GM19324 (cell line): ENCODE results near the gene FBN2.

Experiments used
- ATAC-seq: cut with Tn5 transposase; IDR thresholded peaks from one replicate; pipeline ENCODE4 v1.9.1; 2021; ENCODE audit warnings: mild to moderate bottlenecking, moderate library complexity; ENCODE audit not compliant: unreplicated experiment, low FRiP score

FBN2 gene

GRCh38 chr5:128380337-128380736, 157.7 kb downstream of the FBN2 start:
- ATAC-seq: no peak

- no peak for ATAC-seq
Measured at GRCh38 chr5:128378632-128379031, 159.4 kb downstream of the FBN2 start.

GRCh38 chr5:128378196-128378595, 159.8 kb downstream of the FBN2 start:
- ATAC-seq: no peak

- no peak for ATAC-seq
Measured at GRCh38 chr5:128376577-128376976, 161.5 kb downstream of the FBN2 start.

GRCh38 chr5:128366147-128366546, 171.9 kb downstream of the FBN2 start:
- ATAC-seq: no peak

GRCh38 chr5:128362370-128362769, 175.7 kb downstream of the FBN2 start:
- ATAC-seq: no peak

- ATAC-seq: no peak
Measured at GRCh38 chr5:128358826-128359225, 179.2 kb downstream of the FBN2 start.

GRCh38 chr5:128357226-128357625, 180.8 kb downstream of the FBN2 start:
- no peak for ATAC-seq

- ATAC-seq: no peak
Measured at GRCh38 chr5:128355961-128356360, 182.1 kb downstream of the FBN2 start.

GRCh38 chr5:128353441-128354107, 184.5 kb downstream of the FBN2 start:
- no peak for ATAC-seq

GRCh38 chr5:128350705-128351104, 187.3 kb downstream of the FBN2 start:
- ATAC-seq: no peak

GRCh38 chr5:128349044-128349858, 188.8 kb downstream of the FBN2 start:
- ATAC-seq: no peak

GRCh38 chr5:128346038-128346437, 192.0 kb downstream of the FBN2 start:
- ATAC-seq: no peak

GRCh38 chr5:128345247-128345646, 192.8 kb downstream of the FBN2 start:
- no peak for ATAC-seq

- ATAC-seq: no peak
Measured at GRCh38 chr5:128343168-128343567, 194.9 kb downstream of the FBN2 start.

- ATAC-seq: no peak
Measured at GRCh38 chr5:128341056-128341455, 197.0 kb downstream of the FBN2 start.

- no peak for ATAC-seq
Measured at GRCh38 chr5:128340648-128341047, 197.4 kb downstream of the FBN2 start.

GRCh38 chr5:128339585-128339984, 198.5 kb downstream of the FBN2 start:
- ATAC-seq: no peak

GRCh38 chr5:128338649-128339048, 199.4 kb downstream of the FBN2 start:
- no peak for ATAC-seq

- ATAC-seq: no peak
Measured at GRCh38 chr5:128335339-128335738, 202.7 kb downstream of the FBN2 start.

GRCh38 chr5:128334010-128334716, 203.9 kb downstream of the FBN2 start:
- ATAC-seq: no peak
